Liver (tissue), 9 donors: ENCODE data around the gene KCNMA1. TPM values are rescaled to one million over a fixed set of nuclear protein-coding genes. Genes with fewer than 3 reads are reported as not detected.

Source experiments
- DNase-seq: peaks from one replicate; pipeline ENCODE4 v3.0.0-alpha.2; 2017; ENCODE audit warnings: low spot score
- H3K27ac ChIP-seq, 2 donors: one replicate each; pipeline ENCODE4 v1.7.0; 2013; ENCODE audit warnings: inconsistent platforms in 2 of 2, low read length in 2 of 2, control low read depth in 1 of 2, low read depth in 1 of 2, mild to moderate bottlenecking in 1 of 2
- H3K27me3 ChIP-seq, 4 donors: one replicate each; pipeline versions ENCODE4 v1.6.1 to v1.7.0; 2013; ENCODE audit warnings: low read length in 3 of 4, inconsistent platforms in 1 of 4, mild to moderate bottlenecking in 1 of 4, moderate library complexity in 1 of 4; ENCODE audit not compliant: control insufficient read depth in 4 of 4, insufficient read depth in 4 of 4
- H3K36me3 ChIP-seq, 4 donors: one replicate each; pipeline versions ENCODE4 v1.6.1 to v1.7.0; 2013; ENCODE audit warnings: low read length in 3 of 4, mild to moderate bottlenecking in 3 of 4, low read depth in 1 of 4, moderate library complexity in 1 of 4; ENCODE audit not compliant: control insufficient read depth in 4 of 4, insufficient read depth in 3 of 4
- H3K4me1 ChIP-seq, 4 donors: one replicate each; pipeline versions ENCODE4 v1.6.1 to v1.7.0; 2013; ENCODE audit warnings: low read length in 3 of 4, mild to moderate bottlenecking in 3 of 4, moderate library complexity in 1 of 4; ENCODE audit not compliant: control insufficient read depth in 4 of 4, insufficient read depth in 4 of 4
- H3K4me3 ChIP-seq, 3 donors: one replicate each; pipeline versions ENCODE4 v1.6.1 to v1.7.0; 2013; ENCODE audit warnings: low read length in 3 of 3, control low read depth in 1 of 3, low read depth in 1 of 3, mild to moderate bottlenecking in 1 of 3
- H3K9ac ChIP-seq, 2 donors: one replicate each; pipeline ENCODE4 v1.7.0; 2013; ENCODE audit warnings: low read length in 2 of 2, mild to moderate bottlenecking in 2 of 2, moderate library complexity in 2 of 2, control low read depth in 1 of 2, low read depth in 1 of 2
- H3K9me3 ChIP-seq, 4 donors: one replicate each; pipeline versions ENCODE4 v1.6.1 to v1.7.0; 2013; ENCODE audit warnings: low read length in 3 of 4; ENCODE audit not compliant: control insufficient read depth in 4 of 4
- EGR1 ChIP-seq, 2 donors: IDR thresholded peaks; 2 replicates each; pipeline ENCODE4 v1.6.1; 2016 to 2018; ENCODE audit warnings: antibody characterized with exemption in 2 of 2, low read depth in 2 of 2
- FOXA1 ChIP-seq: IDR thresholded peaks from 2 replicates; pipeline ENCODE4 v1.6.1; 2016; ENCODE audit warnings: antibody characterized with exemption
- FOXA2 ChIP-seq: IDR thresholded peaks from 2 replicates; pipeline ENCODE4 v1.6.1; 2016; ENCODE audit warnings: antibody characterized with exemption
- HNF4A ChIP-seq, 2 donors: conservative IDR thresholded peaks; 2 replicates each; pipeline ENCODE4 v1.6.1; 2016; ENCODE audit warnings: antibody characterized with exemption in 2 of 2, mild to moderate bottlenecking in 2 of 2
- JUND ChIP-seq, 2 donors: IDR thresholded peaks; 2 replicates each; pipeline ENCODE4 v1.6.1; 2016; ENCODE audit warnings: antibody characterized with exemption in 2 of 2
- NR2F2 ChIP-seq: IDR thresholded peaks from 2 replicates; pipeline ENCODE4 v1.6.1; 2016; ENCODE audit warnings: antibody characterized with exemption
- RAD21 ChIP-seq, 2 donors: IDR thresholded peaks; 2 replicates each; pipeline ENCODE4 v1.6.1; 2016; ENCODE audit warnings: antibody characterized with exemption in 2 of 2, mild to moderate bottlenecking in 2 of 2
- REST ChIP-seq: IDR thresholded peaks from 2 replicates; pipeline ENCODE4 v1.6.1; 2016; ENCODE audit warnings: antibody characterized with exemption, mild to moderate bottlenecking
- RXRA ChIP-seq, 2 donors: IDR thresholded peaks; 2 replicates each; pipeline ENCODE4 v1.6.1; 2017 to 2018; ENCODE audit warnings: antibody characterized with exemption in 2 of 2, mild to moderate bottlenecking in 1 of 2
- SP1 ChIP-seq: IDR thresholded peaks from 2 replicates; pipeline ENCODE4 v1.6.1; 2018; ENCODE audit warnings: antibody characterized with exemption, mild to moderate bottlenecking
- TAF1 ChIP-seq: conservative IDR thresholded peaks from 2 replicates; pipeline ENCODE4 v1.6.1; 2016; ENCODE audit warnings: antibody characterized with exemption, mild to moderate bottlenecking
- YY1 ChIP-seq: IDR thresholded peaks from 2 replicates; pipeline ENCODE4 v1.6.1; 2016; ENCODE audit warnings: antibody characterized with exemption, mild to moderate bottlenecking
- ZBTB33 ChIP-seq: IDR thresholded peaks from 2 replicates; pipeline ENCODE4 v1.6.1; 2016; ENCODE audit warnings: antibody characterized with exemption
- WGBS: extraction: QIAGEN DNeasy Blood & Tissue Kit; methylation state at CpG from one replicate; pipeline ENCODE4 v1.1.7; 2013; 5-methylcytosine and 5-hydroxymethylcytosine counted together
- polyA plus RNA-seq, 2 donors: library from polyadenylated mRNA; stranded (reverse) in 1 of 2; unstranded in 1 of 2; fragments of 200-250 nt in 1 of 2; fragments of >200 nt in 1 of 2; fragmentation: Nextera tagmentation in 1 of 2; extraction: Ambion mirVana in 1 of 2; gene quantifications; one replicate each; pipeline versions ENCODE4 v1.2.1 to v1.2.3, GENCODE V29; 2013 to 2015
- total RNA-seq, 2 donors: library from RNA; depleted of rRNA; stranded (reverse); fragments of >200 nt; gene quantifications; one replicate each; pipeline ENCODE4 v1.2.3, GENCODE V29; 2014
- TF ChIP-seq, protein P1 (sequence below): IDR thresholded peaks from 2 replicates; pipeline ENCODE4 v1.6.1; 2016; ENCODE audit warnings: antibody characterized with exemption
- donor health status: healthy.
- donor health status: healthy.
- donor health status: healthy.
- donor health status: healthy.
- donor health status: healthy.

KCNMA1 gene
- total and polyA plus RNA-seq, 4 donors = 2.5 to 9.7 (median 4.7) TPM

- TF ChIP-seq EGR1 (IDR thresholded peaks at IDR 0.05; ENCODE audit: low read depth in 2 of 2) (no peak), RAD21 (IDR thresholded peaks at IDR 0.05) (no peak), JUND (IDR thresholded peaks at IDR 0.05) (no peak), ZBTB33 (no peak), TAF1 (no peak), SP1 (no peak), FOXA2 (no peak), HNF4A (conservative IDR thresholded peaks at IDR 0.05) (no peak), FOXA1 (no peak), NR2F2 (no peak)
- TF ChIP-seq, protein P1, sequence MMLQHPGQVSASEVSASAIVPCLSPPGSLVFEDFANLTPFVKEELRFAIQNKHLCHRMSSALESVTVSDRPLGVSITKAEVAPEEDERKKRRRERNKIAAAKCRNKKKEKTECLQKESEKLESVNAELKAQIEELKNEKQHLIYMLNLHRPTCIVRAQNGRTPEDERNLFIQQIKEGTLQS = no peak
These were observed 796.8 kb downstream of the KCNMA1 start for GRCh38 chr10:76840802-76841201.

GRCh38 chr10:76839276-76839675 is 798.3 kb downstream of the KCNMA1 start:
- Histone ChIP-seq H3K36me3 (no peaks in the 10 kb centered on the region), H3K27me3 (no peaks in the 10 kb centered on the region), H3K4me3 (no peak overlapping the region), H3K4me1 (no peaks in the 10 kb centered on the region), H3K27ac (no peak overlapping the region), H3K9me3 (no peaks in the 10 kb centered on the region), H3K9ac (no peak overlapping the region)
- DNase-seq = no peak
- no peak for TF ChIP-seq RAD21 (IDR thresholded peaks at IDR 0.05)
- TF ChIP-seq REST = no peak
- TF ChIP-seq SP1 = no peak
- no peak for TF ChIP-seq RXRA (IDR thresholded peaks at IDR 0.05)
- no peak for TF ChIP-seq NR2F2
- WGBS = 31% methylated on average over 3 of the region's 3 CpGs

More at GRCh38 chr10:76840802-76841201, 796.8 kb downstream of the KCNMA1 start:
- Histone ChIP-seq H3K9me3 (no peaks in the 10 kb centered on the region), H3K27me3 (no peaks in the 10 kb centered on the region), H3K4me1 (no peaks in the 10 kb centered on the region), H3K4me3 (no peak overlapping the region), H3K36me3 (no peaks in the 10 kb centered on the region), H3K27ac (no peak overlapping the region), H3K9ac (no peak overlapping the region)
- 90% methylated on average over 8 of the region's 8 CpGs for WGBS
- DNase-seq = no peak

- 91% methylated on average over 1 of the region's 1 CpG for WGBS
- no peaks in the 10 kb centered on the region for H3K4me1 ChIP-seq
- no peak overlapping the region for H3K9ac ChIP-seq
- H3K27ac ChIP-seq = no peak overlapping the region
- H3K4me3 ChIP-seq = no peak overlapping the region
- no peak for DNase-seq
- no peaks in the 10 kb centered on the region for H3K9me3 ChIP-seq
- H3K36me3 ChIP-seq = no peaks in the 10 kb centered on the region
- H3K27me3 ChIP-seq = peaks cover 0 to 4% (median 2%) of the 10 kb centered on the region in 4 donors
- TF ChIP-seq YY1 = no peak
- TF ChIP-seq REST = no peak
- no peak for TF ChIP-seq EGR1 (IDR thresholded peaks at IDR 0.05; ENCODE audit: low read depth in 2 of 2)
- TF ChIP-seq RAD21 (IDR thresholded peaks at IDR 0.05) = no peak
- TF ChIP-seq NR2F2 = no peak
- no peak for TF ChIP-seq HNF4A (conservative IDR thresholded peaks at IDR 0.05)
- no peak for TF ChIP-seq ZBTB33
- TF ChIP-seq RXRA (IDR thresholded peaks at IDR 0.05) = no peak
- TF ChIP-seq FOXA2 = no peak
These were observed 807.4 kb downstream of the KCNMA1 start for GRCh38 chr10:76830218-76830617.
